IPS DF 19.7 (cell line): ENCODE measurements around the gene LRMDA.

Experiments used
- DNase-seq: peaks from one replicate; pipeline ENCODE4 v3.0.0-alpha.2; 2013; ENCODE audit warnings: low read depth, low spot score

LRMDA gene

DNA sequence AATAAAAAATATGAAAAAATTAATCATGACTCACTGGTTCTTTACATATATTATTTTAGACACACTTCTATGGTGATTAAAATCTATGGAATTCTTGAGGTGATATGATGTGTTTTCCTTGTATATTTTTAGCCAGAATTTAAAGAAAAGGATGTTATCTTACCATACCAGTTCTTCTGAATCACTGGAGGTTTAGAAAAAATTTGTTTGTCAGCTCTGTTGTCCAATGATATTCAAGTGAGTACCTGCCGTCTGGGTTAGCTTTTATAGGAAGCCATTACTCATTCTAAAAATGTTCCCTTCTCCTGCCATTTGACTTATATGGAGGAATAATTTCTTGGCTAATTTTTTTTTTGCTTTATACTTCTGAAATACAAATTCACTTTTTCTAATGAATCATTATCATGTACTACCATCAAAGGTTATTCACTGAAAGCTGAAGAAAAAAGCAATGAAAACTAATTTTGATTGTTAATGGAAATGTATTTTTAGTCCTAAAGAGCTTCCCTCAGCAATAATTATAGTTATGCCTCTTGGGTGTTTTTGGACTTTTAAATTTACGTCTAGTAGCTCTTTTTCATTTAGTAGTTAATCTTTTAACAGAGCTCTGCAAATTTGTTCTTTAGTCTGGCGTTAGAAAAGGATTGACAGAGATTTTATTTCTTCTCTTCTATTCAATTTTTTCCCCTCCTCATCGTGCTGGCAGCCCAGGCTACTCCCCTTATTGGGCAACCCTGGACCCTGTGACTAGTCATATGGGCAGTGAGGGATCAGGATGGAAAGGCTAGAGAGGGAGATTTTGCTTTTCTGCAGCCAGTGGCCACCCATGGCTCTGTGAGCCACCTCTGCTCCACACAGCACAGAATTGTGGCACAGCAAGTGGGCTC lies 434.2 kb downstream of the LRMDA start:
- no peak for DNase-seq

DNA sequence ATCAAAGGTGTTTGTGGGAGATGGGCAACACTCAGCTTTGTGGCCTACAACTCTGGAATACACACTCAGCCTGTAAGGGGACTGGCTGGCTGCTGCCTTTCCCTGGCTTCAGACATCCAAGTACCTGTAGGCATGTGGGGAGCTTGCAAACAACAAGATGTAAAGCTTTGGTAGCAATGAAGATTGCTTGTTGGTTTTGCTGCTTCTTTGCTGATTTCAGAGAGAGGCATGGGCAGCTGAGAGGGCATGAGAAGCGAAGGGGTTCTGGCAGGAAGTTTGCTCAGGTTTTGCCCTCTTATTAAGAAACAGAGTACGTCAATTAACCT lies 434.8 kb downstream of the LRMDA start:
- DNase-seq: no peak

DNA sequence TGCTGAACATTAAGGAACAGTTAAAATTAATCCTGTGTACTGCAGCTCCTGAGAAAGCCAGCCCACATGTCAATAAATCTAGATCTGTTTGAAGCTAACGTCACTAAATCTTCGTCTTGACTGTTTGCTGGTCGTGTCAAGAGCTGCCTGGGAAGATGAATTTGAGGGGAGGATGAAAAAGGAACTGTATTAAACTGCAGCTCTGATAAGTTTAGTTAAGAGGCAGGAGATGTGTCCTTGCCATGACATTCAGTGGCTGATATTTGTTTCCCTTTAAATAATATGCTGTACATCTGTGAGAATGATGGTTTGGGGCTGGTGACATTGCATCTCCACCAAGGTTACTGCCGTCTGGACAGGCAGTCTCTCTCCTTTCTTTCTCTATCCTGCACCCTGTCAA lies 435.3 kb downstream of the LRMDA start:
- DNase-seq: no peak

DNA sequence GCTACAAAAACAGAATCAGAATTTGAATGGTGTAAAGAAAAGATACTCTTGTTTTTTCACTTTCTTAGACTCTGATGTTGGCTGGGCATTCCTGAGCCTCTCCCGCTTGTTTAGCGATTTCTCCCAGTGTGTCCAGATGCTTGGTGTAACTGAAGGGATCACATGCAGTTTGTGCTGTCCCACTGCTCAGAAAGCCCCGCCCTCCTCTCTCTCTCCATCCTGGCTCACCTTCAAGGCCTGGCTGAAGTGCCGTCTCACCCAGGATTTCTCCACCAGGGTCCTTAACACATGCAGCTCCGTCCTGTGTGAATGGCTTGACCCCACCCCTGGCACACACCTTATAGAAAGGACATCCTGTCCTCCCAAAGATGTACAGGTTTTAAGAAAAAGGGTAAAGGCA lies 437.1 kb downstream of the LRMDA start:
- DNase-seq: no peak

DNA sequence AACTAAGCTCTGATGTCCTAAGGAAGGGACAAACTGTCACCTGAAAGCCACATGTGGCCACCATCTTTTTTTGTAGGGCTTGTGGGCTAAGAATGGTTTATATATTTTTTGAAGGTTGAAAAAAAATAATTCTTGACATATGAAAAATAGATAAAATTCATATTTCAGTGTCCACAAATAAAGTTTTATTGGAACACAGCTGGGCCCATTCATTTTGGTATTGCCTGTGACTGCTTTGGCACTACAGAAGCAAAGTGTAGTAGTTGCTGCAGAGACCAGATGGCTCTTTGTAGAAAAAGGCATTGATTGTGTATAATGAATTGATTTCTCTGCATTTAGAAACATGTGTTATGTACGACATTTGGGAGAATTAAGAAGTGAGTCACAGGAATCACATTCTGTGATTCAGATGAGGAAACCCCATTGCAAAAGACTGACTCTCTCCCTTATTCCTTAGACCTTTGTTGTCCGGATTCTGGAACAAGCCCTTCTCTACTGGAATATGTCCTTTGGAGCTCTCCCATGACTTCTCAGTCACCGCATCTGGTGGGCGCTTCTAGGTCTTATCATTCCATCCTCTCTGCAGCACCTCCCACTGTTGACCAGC lies 438.7 kb downstream of the LRMDA start:
- DNase-seq: no peak

DNA sequence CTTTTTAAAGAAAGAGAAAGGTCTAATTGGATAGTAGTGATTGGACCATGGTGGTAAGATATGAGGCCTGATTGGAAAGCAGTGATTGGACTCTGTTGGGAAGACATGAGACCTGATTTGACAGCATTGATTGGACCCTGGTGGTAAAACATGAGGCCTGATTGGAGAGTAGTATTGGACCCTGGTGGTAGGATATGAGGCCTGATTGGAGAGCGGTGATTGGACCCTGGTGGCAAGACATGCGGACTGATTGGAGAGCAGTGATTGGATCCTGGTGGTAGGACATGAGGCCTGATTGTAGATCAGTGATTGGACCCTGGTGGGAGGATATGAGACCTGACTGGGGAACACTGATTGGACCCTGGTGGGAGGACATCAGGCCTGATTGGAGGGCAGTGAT lies 444.3 kb downstream of the LRMDA start:
- DNase-seq: no peak

DNA sequence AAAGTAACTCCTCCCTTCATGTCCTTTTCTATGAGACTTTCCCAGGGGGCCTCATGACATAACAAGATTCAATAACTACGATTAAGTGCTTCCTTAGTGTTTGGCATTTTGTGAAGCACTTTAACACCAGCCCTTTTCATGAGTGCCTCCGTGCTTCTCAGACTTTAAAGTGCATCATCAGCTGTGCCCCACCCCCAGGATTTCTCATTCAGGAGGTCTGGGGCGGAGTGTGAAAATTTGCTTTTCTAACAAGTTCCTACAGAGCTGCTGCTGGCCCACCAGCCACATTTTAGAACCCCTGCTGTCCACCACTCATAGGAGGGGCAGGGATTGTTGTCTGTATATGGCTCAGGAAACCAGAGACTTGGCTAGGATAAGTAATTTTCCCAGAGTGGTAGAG lies 445.3 kb downstream of the LRMDA start:
- no peak for DNase-seq

DNA sequence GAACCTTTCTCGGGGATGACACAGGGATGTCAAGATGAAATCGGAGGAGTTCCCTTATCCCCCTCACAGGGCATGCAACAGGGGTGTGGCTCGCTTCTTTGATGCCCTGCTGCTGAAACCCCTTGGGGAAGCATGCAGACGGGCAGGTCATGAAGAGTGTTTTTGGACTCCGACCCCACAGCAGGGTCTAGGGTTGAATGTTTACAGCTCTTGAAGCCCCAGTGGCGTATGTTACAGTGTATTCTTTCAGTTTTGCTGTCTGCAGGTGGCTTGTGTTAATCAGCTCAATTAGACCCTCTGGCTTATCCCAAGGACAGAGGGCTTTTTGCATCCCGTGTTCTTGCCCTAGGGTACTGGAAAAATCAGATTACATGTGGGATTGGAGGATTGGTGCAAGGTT lies 446.5 kb downstream of the LRMDA start:
- no peak for DNase-seq

DNA sequence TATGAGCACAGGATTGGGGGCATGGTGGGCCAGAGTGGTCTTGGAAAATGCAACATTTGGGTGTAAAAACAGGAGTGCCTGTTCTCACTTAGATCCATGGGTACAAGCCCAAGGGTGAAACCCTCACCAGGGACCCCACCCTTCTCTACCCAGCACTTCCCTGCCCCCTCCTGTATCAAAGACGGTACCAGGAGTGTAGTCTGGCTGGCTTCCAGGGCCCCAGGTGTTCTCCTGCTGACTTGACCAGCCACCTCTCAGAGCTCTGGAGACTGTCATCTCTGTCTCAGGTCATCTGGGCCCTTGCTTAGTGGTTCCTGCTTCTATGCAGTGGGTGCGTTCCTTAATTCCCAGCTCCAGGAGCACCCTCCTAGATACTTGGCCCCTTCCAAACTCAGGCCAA lies 447.2 kb downstream of the LRMDA start:
- no peak for DNase-seq

DNA sequence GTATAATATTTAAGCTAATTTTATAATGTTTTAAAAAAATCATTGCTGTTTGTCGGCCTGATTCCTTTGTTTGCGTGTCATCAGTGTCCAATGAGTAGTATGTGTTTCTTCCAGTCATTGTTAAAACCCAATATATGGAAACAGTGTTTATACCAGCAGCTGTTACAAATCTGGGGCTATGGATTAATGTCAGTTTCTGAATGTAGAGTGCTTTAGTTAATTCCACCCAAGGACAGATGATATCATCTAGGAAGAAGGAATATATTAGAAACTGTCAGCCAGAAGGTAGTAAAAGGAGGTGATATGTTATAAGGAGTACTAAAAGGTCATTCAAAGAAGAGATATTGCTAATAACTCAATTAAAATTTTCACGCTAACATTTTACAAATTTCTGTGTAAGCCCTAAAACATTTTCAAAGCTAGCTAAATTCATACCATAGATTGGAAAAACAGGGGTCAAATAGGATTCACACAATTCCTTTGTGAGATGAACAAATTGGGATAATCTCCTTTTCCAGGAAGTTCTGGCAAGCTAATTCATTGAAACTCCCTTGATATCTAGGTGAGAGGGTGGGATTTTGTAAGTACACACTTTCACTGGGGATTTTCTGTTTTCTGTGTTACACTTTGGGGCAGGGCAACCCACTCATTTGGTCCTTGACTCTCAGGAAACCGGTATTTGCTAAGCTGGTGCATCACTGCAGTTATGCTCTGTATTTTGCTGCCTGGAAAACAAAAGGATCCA lies 448.8 kb downstream of the LRMDA start:
- DNase-seq: no peak

DNA sequence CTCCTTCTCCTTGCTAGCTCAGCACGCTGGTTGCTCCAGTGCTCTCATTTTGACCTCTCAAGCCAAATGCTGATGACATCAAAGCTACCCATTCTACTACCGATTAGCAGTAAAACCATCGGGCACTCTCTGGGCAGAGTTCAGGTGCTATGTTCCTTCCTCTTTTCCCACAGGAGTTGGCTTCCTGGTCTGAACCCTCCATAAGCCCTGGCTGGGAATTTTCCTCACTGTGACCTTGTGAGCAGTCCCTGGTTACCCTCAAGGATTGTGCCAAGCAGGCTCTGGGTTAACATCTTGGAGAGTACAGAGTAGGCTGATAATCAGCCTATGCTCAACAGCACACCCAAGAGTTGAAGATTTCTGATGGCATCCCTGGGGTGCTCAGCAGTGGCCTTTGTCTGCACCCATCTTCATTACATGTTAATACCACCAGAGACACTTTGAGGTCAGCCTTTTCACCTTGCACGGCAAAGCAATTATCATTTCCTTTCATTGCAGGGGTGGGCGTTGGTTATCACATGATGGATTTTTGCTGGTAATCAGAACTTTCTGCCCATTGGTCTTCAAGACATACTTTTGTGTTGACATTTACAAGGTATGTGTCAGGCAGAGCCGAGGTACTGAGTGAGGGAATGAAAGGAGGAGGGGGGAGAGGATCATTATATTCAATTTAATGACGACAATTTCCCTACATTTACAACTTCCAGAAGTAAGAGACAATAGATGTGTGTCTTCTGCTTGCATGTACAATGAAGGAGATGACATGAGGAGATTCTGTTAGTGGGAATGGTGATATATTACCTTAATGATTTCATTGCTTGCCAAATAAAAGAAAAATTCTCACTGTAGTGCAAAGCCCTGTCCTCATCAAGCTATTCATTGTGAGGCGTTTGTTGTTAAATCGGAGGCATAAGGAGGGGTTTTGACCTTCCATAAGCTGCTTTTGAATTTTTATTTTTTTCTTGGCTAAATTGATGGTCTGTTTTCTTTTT lies 452.0 kb downstream of the LRMDA start:
- DNase-seq: no peak

DNA sequence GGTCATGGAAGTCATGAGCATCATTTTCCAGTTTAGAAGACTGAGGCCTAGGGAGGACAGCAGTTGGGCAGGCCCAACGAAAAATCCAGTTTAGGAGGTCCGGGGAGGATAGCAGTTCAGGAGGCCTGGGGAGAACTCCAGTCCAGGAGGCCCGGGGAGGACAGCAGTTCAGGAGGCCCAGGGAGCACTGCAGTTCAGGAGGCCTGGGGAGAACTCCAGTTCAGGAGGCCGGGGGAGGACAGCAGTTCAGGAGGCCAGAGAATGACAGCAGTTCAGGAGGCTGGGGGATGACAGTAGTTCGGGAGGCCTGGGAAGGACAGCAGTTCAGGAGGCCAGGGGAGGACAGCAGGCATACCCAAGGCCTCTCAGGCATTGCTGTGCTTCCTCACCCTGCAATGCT lies 453.4 kb downstream of the LRMDA start:
- no peak for DNase-seq

DNA sequence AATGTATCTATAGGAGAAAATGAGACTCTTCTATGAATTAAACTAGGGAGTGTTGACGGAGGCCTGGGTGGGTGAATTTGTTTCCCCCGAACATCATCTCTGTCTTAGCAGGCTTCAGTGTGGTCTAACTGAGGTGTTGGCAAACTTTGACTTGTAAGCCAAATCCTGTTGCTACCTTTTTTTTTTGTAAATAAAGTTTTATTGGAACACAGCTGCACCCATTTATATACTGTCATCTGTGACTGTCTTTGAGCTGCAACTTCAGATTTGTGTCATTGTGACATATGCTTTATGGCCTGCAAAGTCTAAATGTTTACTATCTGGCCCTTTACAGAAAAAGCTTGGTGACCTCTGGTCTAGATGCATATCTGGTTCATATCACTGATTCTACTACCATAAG lies 455.9 kb downstream of the LRMDA start:
- DNase-seq: no peak

DNA sequence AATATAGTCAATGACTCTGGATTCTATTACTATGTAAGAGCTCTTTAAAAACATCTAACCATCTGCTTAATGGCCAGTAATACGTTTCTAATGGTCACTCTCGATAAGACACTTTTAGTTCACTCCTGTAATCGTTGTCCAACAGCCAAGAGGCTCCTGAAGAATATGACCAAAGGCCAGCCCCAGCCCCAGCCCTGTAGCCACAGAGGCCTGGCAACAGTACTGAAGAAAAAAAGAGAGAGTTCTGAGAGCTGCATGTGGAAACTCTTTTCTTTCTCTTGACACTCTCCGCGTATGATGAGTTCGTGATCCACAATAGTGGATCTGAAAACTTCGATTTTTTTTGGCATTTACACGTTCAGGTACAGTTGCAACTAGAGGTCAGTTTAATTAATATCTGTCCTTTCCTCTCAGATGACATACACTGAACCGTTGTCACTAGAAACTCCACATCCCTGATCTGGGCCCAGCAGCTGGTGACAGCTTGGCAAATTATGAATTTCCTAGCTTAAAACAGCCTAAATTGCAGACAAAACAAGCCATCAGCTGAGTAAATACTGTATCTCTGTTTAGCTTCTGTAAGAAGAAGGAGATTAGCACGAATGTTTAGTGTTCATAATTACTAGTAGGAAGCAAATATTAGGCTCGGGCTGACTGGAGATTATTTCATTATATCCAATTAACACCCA lies 456.7 kb downstream of the LRMDA start:
- no peak for DNase-seq

DNA sequence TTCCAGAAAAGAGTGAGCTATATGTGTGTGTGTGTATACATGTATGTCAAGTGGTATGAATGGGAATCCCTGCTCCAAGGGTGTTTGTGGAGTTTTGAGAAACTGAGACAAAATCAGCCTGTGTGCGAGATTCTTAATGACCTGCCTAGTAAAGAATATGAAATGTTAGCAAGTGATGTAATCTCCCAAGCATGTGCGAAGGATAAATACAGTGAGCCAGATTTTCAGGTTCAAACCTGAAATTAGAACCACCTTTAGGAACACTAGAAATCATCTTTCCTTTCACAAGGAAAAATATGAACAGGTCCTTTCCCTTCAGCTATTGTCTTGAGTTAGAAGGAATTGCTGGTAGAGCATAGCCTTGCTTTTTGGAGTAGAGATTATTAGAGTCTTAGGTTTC lies 457.6 kb downstream of the LRMDA start:
- no peak for DNase-seq

DNA sequence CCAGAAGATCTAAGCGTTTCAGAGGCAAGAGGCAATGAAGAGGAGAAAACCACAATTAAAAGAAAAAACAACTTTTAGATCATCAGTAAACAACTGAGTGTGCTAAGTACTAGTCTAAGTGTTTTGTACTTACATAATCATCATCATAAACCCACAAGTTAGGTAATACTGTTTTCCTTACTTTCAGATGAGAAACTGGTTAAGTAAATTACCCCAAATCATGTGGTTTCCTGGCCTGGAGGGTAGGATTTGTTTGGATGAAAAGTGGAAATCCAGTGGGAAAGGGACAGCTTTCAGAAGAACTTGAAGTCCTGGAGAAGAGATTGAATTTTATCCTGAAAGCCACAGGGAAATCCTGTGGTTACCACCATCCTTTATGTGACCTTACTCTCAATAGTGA lies 463.3 kb downstream of the LRMDA start:
- no peak for DNase-seq

DNA sequence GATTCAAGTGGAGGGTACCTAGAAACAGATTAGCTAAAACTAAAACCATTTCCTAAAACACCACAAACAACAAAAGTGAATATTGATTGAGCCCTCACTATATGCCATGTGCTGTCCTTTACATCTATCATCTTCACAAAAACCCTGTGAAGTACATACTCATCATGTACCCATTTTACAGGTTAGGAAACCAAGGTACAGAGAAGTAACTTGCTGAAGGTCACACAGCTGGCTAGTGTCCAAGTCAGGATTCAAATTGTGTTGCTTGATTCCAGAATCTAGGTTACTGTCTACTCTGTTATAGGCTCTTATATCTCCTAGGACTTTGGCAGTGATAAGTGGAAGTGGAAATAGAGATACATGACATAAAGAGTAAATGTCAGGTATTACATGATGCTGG lies 463.8 kb downstream of the LRMDA start:
- DNase-seq: no peak

DNA sequence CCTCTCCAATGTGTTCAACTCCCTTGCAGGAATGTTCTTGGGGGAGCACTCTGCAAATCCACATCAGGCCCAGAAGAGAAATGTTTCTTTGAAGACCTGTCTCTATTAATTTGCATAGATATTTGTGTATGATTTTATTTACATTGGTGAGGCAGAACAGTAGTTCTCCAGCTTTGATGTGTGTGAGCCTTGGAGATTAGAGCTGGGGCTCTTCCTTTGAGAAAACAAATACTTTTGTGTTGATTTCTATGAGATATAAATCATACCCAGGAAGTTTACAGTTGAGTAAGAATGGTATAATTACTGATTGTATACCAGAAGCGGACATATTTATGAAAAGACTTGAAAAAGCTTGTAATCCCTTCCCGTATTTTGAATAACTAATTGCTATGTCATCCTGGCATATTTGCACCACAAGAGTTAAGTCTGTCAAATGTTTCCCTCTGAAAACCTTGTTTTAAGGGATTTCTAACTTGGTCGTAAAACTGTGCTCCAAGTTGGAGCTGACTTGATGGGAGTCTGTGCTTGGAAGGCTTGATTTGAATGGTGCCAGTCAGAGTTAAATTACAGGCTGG lies 468.5 kb downstream of the LRMDA start:
- no peak for DNase-seq

DNA sequence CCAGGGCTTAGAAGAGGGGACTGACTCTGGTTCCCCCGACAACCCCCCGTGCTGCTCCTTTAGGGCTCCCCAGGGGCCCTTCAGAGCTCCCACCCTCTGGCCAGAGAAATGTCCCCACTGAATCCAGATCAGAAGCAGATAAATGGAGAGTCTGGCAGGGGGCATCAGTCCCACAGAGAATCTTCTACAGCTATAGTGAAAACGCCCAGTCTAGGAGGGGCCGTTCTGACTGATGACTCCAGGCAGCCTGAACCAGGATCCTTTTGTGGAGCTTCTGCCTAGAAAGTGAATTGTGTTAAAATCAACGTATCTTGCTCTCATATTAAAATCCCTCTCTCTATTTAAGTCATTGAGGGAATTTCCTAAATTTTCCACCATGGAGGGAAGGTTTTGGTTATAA lies 471.4 kb downstream of the LRMDA start:
- DNase-seq: no peak

DNA sequence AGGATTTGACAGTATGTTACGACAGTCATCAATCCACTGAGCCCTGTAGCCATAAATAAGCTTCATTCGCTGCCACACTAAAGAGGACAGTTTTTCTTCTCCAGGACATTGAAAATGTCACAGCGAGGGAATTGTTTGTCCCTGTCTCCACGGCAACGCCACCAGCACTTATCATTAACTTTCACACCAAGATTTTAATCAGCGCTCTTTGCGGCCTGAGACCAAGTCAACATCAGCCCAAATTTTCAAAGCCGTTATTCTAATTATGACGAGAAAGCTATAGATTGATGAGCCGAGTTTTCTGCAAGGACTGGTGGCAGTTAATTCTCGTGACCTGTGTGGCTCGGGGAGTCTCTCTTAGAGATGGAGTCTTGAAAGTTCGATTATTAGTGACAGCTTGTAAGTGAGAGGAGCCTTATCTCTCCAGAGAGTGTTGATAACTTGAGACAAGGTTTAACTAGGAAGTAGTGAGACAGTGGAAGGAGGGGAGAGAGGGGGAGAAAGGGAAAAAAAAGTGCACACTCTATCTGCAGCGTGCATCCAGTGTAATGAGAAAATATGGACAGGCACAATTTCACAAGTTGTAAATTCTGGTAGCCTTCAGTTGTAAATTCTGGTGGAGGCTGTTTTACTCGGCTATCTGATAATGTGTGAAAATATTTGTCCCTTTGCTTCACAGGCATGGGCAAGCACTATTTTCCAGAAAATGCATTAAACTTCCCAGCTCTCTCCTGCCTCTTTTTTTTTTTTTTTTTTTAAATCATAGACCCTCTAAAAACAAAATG lies 473.3 kb downstream of the LRMDA start:
- no peak for DNase-seq
